PC-3 (cell line): ENCODE results near the gene SUGCT.

Experiments used
- CTCF ChIP-seq: fragments of 300-600 bp; sonication (generic); conservative IDR thresholded peaks from 2 replicates; pipeline ENCODE4 v1.5.1; 2017; ENCODE audit warnings: antibody characterized with exemption, low read depth, mild to moderate bottlenecking, low read length
- EZH2 ChIP-seq: fragments of 300-600 bp; sonication (generic); IDR thresholded peaks from one replicate; pipeline ENCODE4 v1.6.1; 2017; ENCODE audit warnings: antibody characterized with exemption, mild to moderate bottlenecking, low read length; ENCODE audit not compliant: unreplicated experiment

GRCh38 chr7:40165216-40165615, 30.4 kb downstream of the SUGCT start:
- TF ChIP-seq CTCF (no peak), EZH2 (no peak)
